Spleen (tissue), 11 donors: ENCODE results near the gene RNASEH1. TPM values are rescaled to one million over a fixed set of nuclear protein-coding genes. Genes with fewer than 3 reads are reported as not detected.

Experiments used
- DNase-seq: peaks from one replicate; pipeline ENCODE4 v3.0.0-alpha.2; 2020
- H3K27ac ChIP-seq, 8 donors: fragments of 200-600 bp; sonication (generic) in 7 of 8; 1 replicate in 4 of 8; 2 replicates in 4 of 8; pipeline versions ENCODE4 v1.5.0 to v1.8.0; 2016 to 2021; ENCODE audit warnings: inconsistent platforms in 4 of 8, mild to moderate bottlenecking in 4 of 8, moderate library complexity in 1 of 8
- H3K27me3 ChIP-seq, 7 donors: fragments of 200-600 bp; sonication (generic) in 6 of 7; replicated peaks in 1 of 7; 1 replicate in 4 of 7; 2 replicates in 3 of 7; pipeline versions ENCODE4 v1.5.0 to v1.8.0; 2016 to 2021; ENCODE audit warnings: inconsistent platforms in 3 of 7, mild to moderate bottlenecking in 1 of 7
- H3K36me3 ChIP-seq, 6 donors: fragments of 200-600 bp; sonication (generic) in 5 of 6; 1 replicate in 4 of 6; 2 replicates in 2 of 6; pipeline versions ENCODE4 v1.5.0 to v1.8.0; 2016 to 2021; ENCODE audit warnings: inconsistent platforms in 2 of 6
- H3K4me1 ChIP-seq, 6 donors: fragments of 200-600 bp; sonication (generic) in 5 of 6; 1 replicate in 3 of 6; 2 replicates in 3 of 6; pipeline versions ENCODE4 v1.5.0 to v1.8.0; 2016 to 2021; ENCODE audit warnings: inconsistent platforms in 3 of 6
- H3K4me3 ChIP-seq, 8 donors: fragments of 200-600 bp; sonication (generic) in 7 of 8; 1 replicate in 4 of 8; 2 replicates in 4 of 8; pipeline versions ENCODE4 v1.5.0 to v1.8.0; 2016 to 2021; ENCODE audit warnings: inconsistent platforms in 4 of 8, mild to moderate bottlenecking in 4 of 8, moderate library complexity in 2 of 8
- H3K9me3 ChIP-seq, 8 donors: fragments of 200-600 bp; sonication (generic) in 7 of 8; 1 replicate in 4 of 8; 2 replicates in 4 of 8; pipeline versions ENCODE4 v1.5.0 to v1.8.0; 2016 to 2021; ENCODE audit warnings: inconsistent platforms in 4 of 8
- POLR2A ChIP-seq, 3 donors: fragments of 450-650 bp; IDR thresholded peaks; one replicate each; pipeline ENCODE4 v1.5.1; 2017; ENCODE audit warnings: antibody characterized with exemption in 3 of 3, mild to moderate bottlenecking in 1 of 3
- POLR2AphosphoS5 ChIP-seq, 3 donors: sonication (generic); formaldehyde crosslinking; IDR thresholded peaks; one replicate each; pipeline ENCODE4 v1.5.1; 2017; ENCODE audit warnings: antibody characterized with exemption in 3 of 3
- WGBS, 5 donors: extraction: QIAGEN DNeasy Blood & Tissue Kit in 3 of 5; methylation state at CpG; one replicate each; pipeline versions ENCODE4 v1.1.5 to v1.1.7; 2013 to 2018; 5-methylcytosine and 5-hydroxymethylcytosine counted together
- intact Hi-C: fragments of 100-400 bp; cut with DNase I; formaldehyde crosslinking; loops from one replicate; pipeline ENCODE4 v1.15.0; 2023; ENCODE audit warnings: low total_unique reads
- polyA plus RNA-seq, 3 donors: library from polyadenylated mRNA; stranded (reverse); fragments of 200-250 nt; gene quantifications; one replicate each; pipeline ENCODE4 v1.2.1, GENCODE V29; 2013
- total RNA-seq, 7 donors: library from RNA; depleted of rRNA in 3 of 7; stranded (reverse); fragments of >200 nt in 3 of 7; fragmentation: NEBNext Ultra II Directional in 4 of 7; extraction: Animal tissue kit (Norgen Biotek cat#: 25700) in 4 of 7; gene quantifications; one replicate each; pipeline versions ENCODE4 v1.1.0 to v1.2.1, GENCODE V29; 2016 to 2021
- TF ChIP-seq, protein P1 (sequence below), 11 experiments: fragments of 200-600 bp in 7 of 11; fragments of 450-650 bp in 4 of 11; sonication (generic) in 4 of 11; IDR thresholded peaks in 8 of 11; conservative IDR thresholded peaks in 3 of 11; 1 replicate in 7 of 11; 2 replicates in 4 of 11; pipeline versions ENCODE4 v1.4.0 to v1.8.0; 2016 to 2021; ENCODE audit warnings: antibody characterized with exemption in 11 of 11, inconsistent platforms in 4 of 11, mild to moderate bottlenecking in 1 of 11
- donor health status: healthy with polysubstance abuse.
- donor health status: DM: no; HTN: no; CAD: no; lungs with moderate emphysema.
- donor health status: DM: no; HTN: no; CAD: no.
- donor health status: Bipolar disorder and iron deficiency.
- donor health status: healthy.
- donor health status: DM: no; HTN: no; CAD: no.
- donor health status: DM: yes; HTN: yes; CAD: no.

Gene RNASEH1
- total and polyA plus RNA-seq, 10 donors = 4.3 to 24.7 (median 18.2) TPM

DNA sequence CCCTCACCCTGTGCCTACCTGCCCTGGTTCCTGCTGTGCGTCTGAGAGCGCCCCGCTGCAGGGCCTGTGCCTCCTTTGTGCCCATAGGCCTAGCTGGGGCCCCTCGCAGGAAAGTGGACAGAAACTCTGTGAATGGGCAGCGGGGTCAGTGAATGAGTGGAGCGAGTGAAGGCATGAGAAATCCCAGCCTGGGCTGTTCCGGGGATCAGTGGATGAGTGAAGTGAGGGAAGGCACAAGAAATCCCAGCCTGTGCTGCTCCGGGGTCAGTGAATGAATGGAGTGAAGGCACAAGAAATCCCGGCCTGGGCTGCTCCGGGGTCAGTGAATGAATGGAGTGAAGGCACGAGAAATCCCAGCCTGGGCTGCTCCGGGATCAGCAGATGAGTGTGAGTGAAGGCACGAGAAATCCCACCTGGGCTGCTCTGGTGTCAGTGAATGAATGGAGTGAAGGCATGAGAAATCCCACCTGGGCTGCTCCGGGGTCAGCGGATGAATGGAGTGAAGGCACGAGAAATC is 38.8 kb upstream of the RNASEH1 start:
- Histone ChIP-seq H3K36me3 (no peaks in the 10 kb centered on the region), H3K4me1 (peaks cover 0 to 12% (median 0%) of the 10 kb centered on the region in 6 donors), H3K27me3 (peaks cover 0 to 8% (median 0%) of the 10 kb centered on the region in 7 donors), H3K4me3 (no peak overlapping the region), H3K9me3 (no peaks in the 10 kb centered on the region), H3K27ac (no peak overlapping the region)
- no peak for TF ChIP-seq POLR2A (IDR thresholded peaks at IDR 0.05)
- TF ChIP-seq, protein P1, sequence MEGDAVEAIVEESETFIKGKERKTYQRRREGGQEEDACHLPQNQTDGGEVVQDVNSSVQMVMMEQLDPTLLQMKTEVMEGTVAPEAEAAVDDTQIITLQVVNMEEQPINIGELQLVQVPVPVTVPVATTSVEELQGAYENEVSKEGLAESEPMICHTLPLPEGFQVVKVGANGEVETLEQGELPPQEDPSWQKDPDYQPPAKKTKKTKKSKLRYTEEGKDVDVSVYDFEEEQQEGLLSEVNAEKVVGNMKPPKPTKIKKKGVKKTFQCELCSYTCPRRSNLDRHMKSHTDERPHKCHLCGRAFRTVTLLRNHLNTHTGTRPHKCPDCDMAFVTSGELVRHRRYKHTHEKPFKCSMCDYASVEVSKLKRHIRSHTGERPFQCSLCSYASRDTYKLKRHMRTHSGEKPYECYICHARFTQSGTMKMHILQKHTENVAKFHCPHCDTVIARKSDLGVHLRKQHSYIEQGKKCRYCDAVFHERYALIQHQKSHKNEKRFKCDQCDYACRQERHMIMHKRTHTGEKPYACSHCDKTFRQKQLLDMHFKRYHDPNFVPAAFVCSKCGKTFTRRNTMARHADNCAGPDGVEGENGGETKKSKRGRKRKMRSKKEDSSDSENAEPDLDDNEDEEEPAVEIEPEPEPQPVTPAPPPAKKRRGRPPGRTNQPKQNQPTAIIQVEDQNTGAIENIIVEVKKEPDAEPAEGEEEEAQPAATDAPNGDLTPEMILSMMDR (IDR thresholded peaks at IDR 0.05 in 8 of 11, conservative IDR thresholded peaks at IDR 0.05 in 3 of 11) = no peak
- TF ChIP-seq POLR2AphosphoS5 (IDR thresholded peaks at IDR 0.05) = no peak
- intact Hi-C loops = no loop called here
- 89 to 95% (median 93%) methylated on average over 16 of the region's 16 CpGs for WGBS, 5 donors
- no peak for DNase-seq

DNA sequence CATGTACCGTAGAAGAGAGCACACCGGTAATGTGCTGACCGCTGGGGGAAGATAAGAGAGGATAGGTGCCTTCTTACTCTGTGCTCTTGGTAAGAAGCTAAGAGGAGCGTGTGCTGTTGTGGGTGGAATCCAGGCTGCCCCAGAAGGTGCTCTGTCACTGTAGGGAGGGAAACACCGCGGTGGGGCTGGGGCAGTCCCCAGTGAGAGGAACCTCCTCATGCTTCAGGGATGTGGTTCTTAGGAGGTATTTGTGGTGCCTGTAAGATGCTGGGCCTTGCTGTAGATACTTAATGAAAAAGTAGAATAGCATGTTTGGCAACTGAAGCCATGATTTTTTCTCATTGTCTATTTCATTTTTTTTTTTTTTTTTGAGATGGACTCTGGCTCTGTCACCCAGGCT is 37.9 kb upstream of the RNASEH1 start:
- no peak overlapping the region for H3K27ac ChIP-seq
- DNase-seq = no peak
- peaks cover 0 to 12% (median 0%) of the 10 kb centered on the region in 6 donors for H3K4me1 ChIP-seq
- WGBS, 5 donors = 63 to 67% (median 66%) methylated on average over 6 of the region's 6 CpGs
- intact Hi-C loops = no loop called here
- H3K4me3 ChIP-seq = no peak overlapping the region
- no peaks in the 10 kb centered on the region for H3K9me3 ChIP-seq
- TF ChIP-seq, protein P1 (IDR thresholded peaks at IDR 0.05 in 8 of 11, conservative IDR thresholded peaks at IDR 0.05 in 3 of 11) = no peak
- TF ChIP-seq POLR2A (IDR thresholded peaks at IDR 0.05) = no peak
- no peak for TF ChIP-seq POLR2AphosphoS5 (IDR thresholded peaks at IDR 0.05)
- peaks cover 0 to 8% (median 0%) of the 10 kb centered on the region in 7 donors for H3K27me3 ChIP-seq
- no peaks in the 10 kb centered on the region for H3K36me3 ChIP-seq

DNA sequence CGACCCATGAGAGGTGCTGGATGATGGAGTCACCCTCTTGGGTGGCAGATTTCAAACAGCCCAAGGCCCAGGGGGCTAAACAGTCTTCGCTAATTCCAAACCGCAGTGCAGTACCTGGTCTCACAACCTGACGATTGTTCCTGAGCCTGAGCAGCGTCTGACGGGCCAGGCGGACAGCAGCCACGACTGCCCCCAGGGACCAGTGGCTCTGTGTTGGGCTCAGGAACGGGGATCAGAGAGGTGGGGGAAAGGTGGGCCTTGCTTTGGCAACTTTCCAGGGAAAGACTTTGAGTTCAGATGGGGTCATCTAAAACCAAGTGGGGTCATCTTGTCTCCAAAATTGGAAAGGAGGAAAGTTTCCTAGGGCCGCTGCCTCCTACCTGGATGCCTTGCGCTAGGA is 37.3 kb upstream of the RNASEH1 start:
- Histone ChIP-seq H3K9me3 (no peaks in the 10 kb centered on the region), H3K4me1 (peaks cover 0 to 12% (median 0%) of the 10 kb centered on the region in 6 donors), H3K27ac (peak overlapping the region in 1 of 8 donors; percentile 41), H3K4me3 (peak overlapping the region in 1 of 8 donors; percentile 17), H3K27me3 (peaks cover 0 to 8% (median 0%) of the 10 kb centered on the region in 7 donors), H3K36me3 (no peaks in the 10 kb centered on the region)
- no peak for DNase-seq
- WGBS, 5 donors = 82 to 100% (median 93%) methylated on average over 9 to 11 of the region's 11 CpGs
- TF ChIP-seq, protein P1 (IDR thresholded peaks at IDR 0.05 in 8 of 11, conservative IDR thresholded peaks at IDR 0.05 in 3 of 11) = no peak
- no peak for TF ChIP-seq POLR2AphosphoS5 (IDR thresholded peaks at IDR 0.05)
- TF ChIP-seq POLR2A (IDR thresholded peaks at IDR 0.05) = no peak
- intact Hi-C loops = no loop called here

DNA sequence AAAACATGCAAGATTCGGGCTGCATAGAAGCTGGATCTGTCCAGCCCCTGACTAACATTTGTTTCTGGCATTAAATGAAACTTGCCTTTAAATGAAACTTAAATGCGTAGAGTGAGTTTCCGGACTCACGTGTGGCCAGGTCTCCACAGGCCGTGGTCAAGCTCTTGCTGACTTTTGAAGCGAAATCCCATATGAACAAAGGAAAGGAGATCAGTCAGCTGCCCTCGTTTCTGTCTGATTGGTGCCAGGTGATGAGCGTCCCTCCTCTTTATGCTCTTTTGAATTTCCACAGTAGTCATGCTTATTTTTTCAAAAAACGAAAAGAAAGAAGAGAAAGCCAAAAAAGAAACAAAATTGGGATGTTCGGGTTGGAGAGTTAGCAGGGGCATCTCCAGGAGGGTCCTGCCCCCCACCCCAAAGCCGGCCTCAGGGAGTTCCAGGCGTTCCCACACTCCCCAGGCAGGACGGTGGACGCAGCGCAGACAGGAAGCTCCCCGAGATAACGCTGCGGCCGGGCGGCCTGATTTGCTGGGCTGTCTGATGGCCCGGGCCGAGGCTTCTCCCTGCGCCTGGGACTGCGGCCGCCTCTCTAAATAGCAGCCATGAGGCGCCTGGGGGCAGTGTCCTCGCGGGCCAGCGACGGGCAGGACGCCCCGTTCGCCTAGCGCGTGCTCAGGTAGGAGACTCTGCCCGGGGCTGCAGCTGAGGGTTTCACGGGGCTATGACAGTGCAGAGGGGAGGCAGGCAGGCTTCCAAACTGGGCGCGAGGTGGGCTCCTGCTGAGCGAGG is 36.6 kb upstream of the RNASEH1 start, which contains the start of gene COLEC11:
COLEC11 (plus strand) TSS at position 620 of the 789 bp plus-strand sequence. CDS start 9,229 bp downstream, outside the sequence.
- peak within 1 kb of the TSS in 3 of 8 donors; percentile 21 to 41 (median 31) for H3K27ac ChIP-seq
- H3K4me1 ChIP-seq = peaks cover 0 to 12% (median 0%) of the 10 kb centered on the region in 6 donors
- H3K36me3 ChIP-seq = no peaks in the 10 kb centered on the region
- H3K4me3 ChIP-seq = peak within 1 kb of the TSS in 2 of 8 donors; percentile 14 to 17
- peaks cover 0 to 8% (median 0%) of the 10 kb centered on the region in 7 donors for H3K27me3 ChIP-seq
- DNase-seq = peak; percentile 83
- 37 to 58% (median 49%) methylated on average over 28 to 40 of the region's 40 CpGs for WGBS, 5 donors
- intact Hi-C loops = no loop called here
- H3K9me3 ChIP-seq = no peaks in the 10 kb centered on the region
- TF ChIP-seq POLR2AphosphoS5 (IDR thresholded peaks at IDR 0.05) (peak in 2 of 3 donors; percentile 52 to 64), POLR2A (IDR thresholded peaks at IDR 0.05) (no peak)
- TF ChIP-seq, protein P1 (IDR thresholded peaks at IDR 0.05 in 8 of 11, conservative IDR thresholded peaks at IDR 0.05 in 3 of 11) = peak in 8 of 11 experiments; percentile 13 to 44 (median 39)
